Activated B cell treated with CpG ODN at 0.5 μM for 24 hours (primary cell): Measurements from ENCODE around the gene ARID4B. TPM values are rescaled to one million over a fixed set of nuclear protein-coding genes. Genes with fewer than 3 reads are reported as not detected.

ENCODE experiments used
- ATAC-seq: fragments of 200-7000 bp; cut with Tn5 transposase; one replicate; pipeline ENCODE4 v1.10.0; 2021; ENCODE audit warnings: low read depth, mild to moderate bottlenecking, moderate library complexity
- CTCF ChIA-PET: fragments of 350-600 bp; sonication (Branson Sonifier 250); formaldehyde crosslinking; loops from one replicate; lab custom pipeline; 2021; ENCODE audit warnings: antibody characterized with exemption; lab: Charles Lee
- POLR2A ChIA-PET: fragments of 350-600 bp; sonication (Branson Sonifier 250); formaldehyde crosslinking; loops from one replicate; lab custom pipeline; 2021; ENCODE audit warnings: antibody characterized with exemption; lab: Charles Lee
- DNase-seq: peaks from one replicate; pipeline ENCODE4 v3.0.0; 2022
- H3K27ac Mint-ChIP-seq: one replicate; pipeline ENCODE4 v1.8.0; 2020; ENCODE audit warnings: mixed read lengths
- H3K27me3 Mint-ChIP-seq: one replicate; pipeline ENCODE4 v1.8.0; 2021; ENCODE audit warnings: mixed read lengths
- H3K36me3 Mint-ChIP-seq: one replicate; pipeline ENCODE4 v1.8.0; 2021; ENCODE audit warnings: low read depth, mixed read lengths
- H3K4me1 Mint-ChIP-seq: one replicate; pipeline ENCODE4 v1.8.0; 2021; ENCODE audit warnings: mixed read lengths
- H3K4me3 Mint-ChIP-seq: one replicate; pipeline ENCODE4 v1.8.0; 2020; ENCODE audit warnings: mild to moderate bottlenecking, mixed read lengths
- H3K9me3 Mint-ChIP-seq: one replicate; pipeline ENCODE4 v1.8.0; 2020; ENCODE audit warnings: mixed read lengths
- CTCF ChIP-seq: fragments of 200-600 bp; IDR thresholded peaks from one replicate; pipeline ENCODE4 v1.8.0; 2022; ENCODE audit warnings: antibody characterized with exemption, mild to moderate bottlenecking
- intact Hi-C: fragments of 100-400 bp; cut with micrococcal nuclease; formaldehyde crosslinking; loops from one replicate; pipeline ENCODE4 v1.15.1; 2024
- total RNA-seq: library from RNA; stranded (reverse); gene quantifications from 2 replicates; pipeline ENCODE4 v1.2.3, GENCODE V29; 2022

The ARID4B gene, protein sequence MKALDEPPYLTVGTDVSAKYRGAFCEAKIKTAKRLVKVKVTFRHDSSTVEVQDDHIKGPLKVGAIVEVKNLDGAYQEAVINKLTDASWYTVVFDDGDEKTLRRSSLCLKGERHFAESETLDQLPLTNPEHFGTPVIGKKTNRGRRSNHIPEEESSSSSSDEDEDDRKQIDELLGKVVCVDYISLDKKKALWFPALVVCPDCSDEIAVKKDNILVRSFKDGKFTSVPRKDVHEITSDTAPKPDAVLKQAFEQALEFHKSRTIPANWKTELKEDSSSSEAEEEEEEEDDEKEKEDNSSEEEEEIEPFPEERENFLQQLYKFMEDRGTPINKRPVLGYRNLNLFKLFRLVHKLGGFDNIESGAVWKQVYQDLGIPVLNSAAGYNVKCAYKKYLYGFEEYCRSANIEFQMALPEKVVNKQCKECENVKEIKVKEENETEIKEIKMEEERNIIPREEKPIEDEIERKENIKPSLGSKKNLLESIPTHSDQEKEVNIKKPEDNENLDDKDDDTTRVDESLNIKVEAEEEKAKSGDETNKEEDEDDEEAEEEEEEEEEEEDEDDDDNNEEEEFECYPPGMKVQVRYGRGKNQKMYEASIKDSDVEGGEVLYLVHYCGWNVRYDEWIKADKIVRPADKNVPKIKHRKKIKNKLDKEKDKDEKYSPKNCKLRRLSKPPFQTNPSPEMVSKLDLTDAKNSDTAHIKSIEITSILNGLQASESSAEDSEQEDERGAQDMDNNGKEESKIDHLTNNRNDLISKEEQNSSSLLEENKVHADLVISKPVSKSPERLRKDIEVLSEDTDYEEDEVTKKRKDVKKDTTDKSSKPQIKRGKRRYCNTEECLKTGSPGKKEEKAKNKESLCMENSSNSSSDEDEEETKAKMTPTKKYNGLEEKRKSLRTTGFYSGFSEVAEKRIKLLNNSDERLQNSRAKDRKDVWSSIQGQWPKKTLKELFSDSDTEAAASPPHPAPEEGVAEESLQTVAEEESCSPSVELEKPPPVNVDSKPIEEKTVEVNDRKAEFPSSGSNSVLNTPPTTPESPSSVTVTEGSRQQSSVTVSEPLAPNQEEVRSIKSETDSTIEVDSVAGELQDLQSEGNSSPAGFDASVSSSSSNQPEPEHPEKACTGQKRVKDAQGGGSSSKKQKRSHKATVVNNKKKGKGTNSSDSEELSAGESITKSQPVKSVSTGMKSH (N-terminal part only)
- total RNA-seq: 62.2 and 78.5 TPM in 2 replicates

DNA sequence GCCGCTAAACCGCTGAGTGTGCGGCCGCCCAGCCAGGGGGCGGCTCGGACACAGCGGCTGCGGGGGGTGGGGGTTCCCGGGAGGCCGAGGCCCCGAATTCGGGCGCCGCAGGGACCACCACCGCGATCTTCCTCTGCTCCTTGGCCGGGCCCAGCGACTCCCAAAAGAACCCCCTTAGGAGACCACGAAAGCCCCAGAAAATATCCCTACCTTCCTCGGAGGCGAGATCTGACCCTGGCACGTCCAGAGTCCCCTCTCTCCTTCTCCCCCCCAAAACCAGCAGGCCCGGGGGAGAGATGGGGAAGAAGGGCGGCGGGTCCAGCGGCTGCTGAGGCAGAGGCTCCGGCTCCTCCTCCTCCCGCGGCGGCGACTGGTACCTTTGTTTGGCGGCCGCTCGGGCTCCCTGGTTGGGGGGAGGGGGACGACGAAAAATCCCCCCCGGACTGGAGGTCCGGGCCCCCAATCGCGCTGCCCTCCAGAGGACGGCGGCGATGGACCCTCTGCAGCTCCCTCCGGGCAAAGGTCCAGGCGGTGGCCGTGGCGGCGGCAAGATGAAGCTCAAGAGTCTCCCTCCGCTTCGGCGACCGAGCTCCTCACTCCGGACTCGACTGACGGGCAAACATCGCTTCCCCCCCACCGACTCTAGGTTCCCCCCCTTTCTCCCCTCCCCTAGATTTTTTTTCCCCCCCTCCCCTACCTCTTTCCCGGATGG lies at the start of gene ARID4B:
ARID4B (minus strand) TSS at position 621 of the 712 bp plus-strand sequence. CDS start 1,260 bp downstream, outside the sequence.
- peaks cover 30% of the 10 kb centered on the region for H3K4me1 Mint-ChIP-seq
- H3K9me3 Mint-ChIP-seq: no peaks in the 10 kb centered on the region
- ATAC-seq (no peak), DNase-seq (peak; percentile 59)
- ChIA-PET CTCF (no interaction called here), POLR2A (interaction anchor here (1.0 to 3.1 kb wide), 7 partner anchors 9 to 954 kb away, joined by 4 to 22 read pairs (median 6); partner anchors contain the start of genes B3GALNT2, COA6, RBM34 and TBCE)
- TF ChIP-seq CTCF: no peak
- peaks cover 19% of the 10 kb centered on the region for H3K36me3 Mint-ChIP-seq
- peak within 1 kb of the TSS; percentile 96 for H3K27ac Mint-ChIP-seq
- H3K4me3 Mint-ChIP-seq: peak within 1 kb of the TSS; percentile 98
- H3K27me3 Mint-ChIP-seq: no peaks in the 10 kb centered on the region
- intact Hi-C loops: loop anchor here (1.0 to 5.0 kb wide), 12 partner anchors 29 to 1195 kb away; partner anchors contain the start of genes B3GALNT2, COA6, LGALS8 and LYST

DNA sequence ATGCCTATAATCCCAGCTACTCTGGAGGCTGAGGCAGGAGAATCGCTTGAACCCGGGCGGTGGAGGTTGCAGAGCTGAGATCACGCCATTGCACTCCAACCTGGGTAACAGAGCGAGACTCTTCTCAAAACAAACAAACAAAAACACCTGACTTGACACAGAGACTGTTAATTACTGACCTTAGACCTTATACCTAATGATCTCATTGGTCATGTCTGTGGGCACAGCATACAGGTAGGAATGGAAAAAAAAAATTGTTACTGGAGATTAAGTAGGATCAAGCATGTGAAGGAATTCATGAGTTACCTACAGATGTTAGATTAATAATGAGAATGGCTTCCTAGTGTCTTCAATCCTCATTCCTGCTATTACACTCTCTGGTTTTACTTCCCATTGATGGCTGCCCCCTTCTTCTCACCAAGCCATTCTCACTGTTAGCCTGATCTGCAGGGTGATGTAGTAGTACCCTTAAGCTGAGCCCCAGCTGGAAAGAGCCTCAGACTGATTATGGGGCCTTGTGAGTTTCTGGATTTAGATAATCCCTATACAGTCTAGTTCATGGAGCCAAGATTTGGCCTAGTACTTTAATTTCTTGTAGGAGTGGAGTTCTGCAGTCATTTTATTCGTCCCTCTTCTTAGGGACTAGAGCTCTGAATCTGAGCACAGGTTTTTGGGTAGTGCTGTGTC lies 48.1 kb upstream of the ARID4B start:
- no peak for TF ChIP-seq CTCF

GRCh38 chr1:235369802-235370201 lies 41.8 kb upstream of the ARID4B start:
- Mint-ChIP-seq H3K4me1 (peaks cover 29% of the 10 kb centered on the region), H3K27me3 (no peaks in the 10 kb centered on the region), H3K4me3 (no peak overlapping the region), H3K9me3 (no peaks in the 10 kb centered on the region), H3K27ac (no peak overlapping the region), H3K36me3 (peaks cover 7% of the 10 kb centered on the region)
- no peak for TF ChIP-seq CTCF
- DNase-seq (no peak), ATAC-seq (no peak)
- CTCF ChIA-PET: no interaction called here
- intact Hi-C loops: no loop called here
- POLR2A ChIA-PET: interaction anchor here (0.7 kb wide), 1 partner anchor 30 kb away, joined by 6 read pairs; no protein-coding TSS in a partner anchor

More for the DNA sequence above, 48.1 kb upstream of the ARID4B start:
- POLR2A ChIA-PET: no interaction called here
- Mint-ChIP-seq H3K4me1 (no peaks in the 10 kb centered on the region), H3K36me3 (peaks cover 25% of the 10 kb centered on the region), H3K4me3 (no peak overlapping the region), H3K9me3 (no peaks in the 10 kb centered on the region), H3K27me3 (no peaks in the 10 kb centered on the region), H3K27ac (no peak overlapping the region)
- CTCF ChIA-PET: interaction anchor here (0.8 kb wide), 1 partner anchor 27 kb away, joined by 3 read pairs; no protein-coding TSS in a partner anchor
- DNase-seq (no peak), ATAC-seq (no peak)
- intact Hi-C loops: no loop called here

DNA sequence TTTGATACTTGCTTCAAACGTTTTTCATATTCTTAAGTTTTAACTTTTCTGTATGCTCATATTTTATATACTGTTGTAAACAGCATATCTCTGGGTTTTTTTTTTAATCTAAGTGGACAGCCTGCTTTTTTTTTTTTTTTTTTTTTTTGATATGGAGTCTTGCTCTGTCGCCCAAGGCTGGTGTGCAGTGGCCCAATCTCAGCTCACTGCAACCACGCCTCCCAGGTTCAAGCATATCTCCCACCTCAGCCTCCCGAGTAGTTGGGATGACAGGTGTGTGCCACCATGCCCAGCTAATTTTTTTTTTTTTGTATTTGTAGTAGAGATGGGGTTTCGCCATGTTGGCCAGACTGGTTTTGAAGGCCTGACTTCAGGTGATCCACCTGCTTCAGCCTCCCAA lies 40.4 kb upstream of the ARID4B start:
- POLR2A ChIA-PET: no interaction called here
- CTCF ChIA-PET: interaction anchor here (0.7 to 2.0 kb wide), 2 partner anchors 47 to 984 kb away, joined by 4 to 8 read pairs; no protein-coding TSS in a partner anchor
- Mint-ChIP-seq H3K36me3 (peaks cover 7% of the 10 kb centered on the region), H3K4me1 (peaks cover 29% of the 10 kb centered on the region), H3K27ac (no peak overlapping the region), H3K4me3 (peak overlapping the region; percentile 97), H3K9me3 (no peaks in the 10 kb centered on the region), H3K27me3 (no peaks in the 10 kb centered on the region)
- DNase-seq (no peak), ATAC-seq (no peak)
- TF ChIP-seq CTCF: no peak
- intact Hi-C loops: no loop called here
